CD4-positive, alpha-beta T cell (primary cell): ENCODE measurements around the gene MAMLD1. TPM values are rescaled to one million over a fixed set of nuclear protein-coding genes. Genes with fewer than 3 reads are reported as not detected.

ENCODE experiments used
- ATAC-seq: fragments of 200-7000 bp; cut with Tn5 transposase; one replicate; pipeline ENCODE4 v1.10.0; 2022; ENCODE audit warnings: mild to moderate bottlenecking; ENCODE audit not compliant: poor library complexity
- CTCF ChIA-PET: fragments of 350-600 bp; sonication (Branson Sonifier 250); formaldehyde crosslinking; loops from one replicate; lab custom pipeline; 2021; ENCODE audit warnings: antibody characterized with exemption, inconsistent platforms; lab: Charles Lee
- POLR2A ChIA-PET: fragments of 350-600 bp; sonication (Branson Sonifier 250); formaldehyde crosslinking; loops from one replicate; lab custom pipeline; 2021; ENCODE audit warnings: antibody characterized with exemption, inconsistent platforms; lab: Charles Lee
- DNase-seq, 14 experiments: peaks; one replicate each; pipeline ENCODE4 v3.0.0-alpha.2; 2013 to 2020; ENCODE audit warnings: mixed read lengths in 2 of 14
- H3K27ac ChIP-seq, 2 donors: one replicate each; pipeline versions ENCODE4 v1.5.1 to v1.7.0; 2013; ENCODE audit warnings: low read length in 2 of 2, low read depth in 1 of 2, mild to moderate bottlenecking in 1 of 2
- H3K27me3 ChIP-seq, 2 experiments: 1 replicate in 1 of 2; 2 replicates in 1 of 2; pipeline versions ENCODE4 v1.6.1 to v1.7.0; 2013; ENCODE audit warnings: low read length in 2 of 2, control low read depth in 1 of 2, mild to moderate bottlenecking in 1 of 2, moderate library complexity in 1 of 2; ENCODE audit not compliant: insufficient read depth in 2 of 2, control insufficient read depth in 1 of 2
- H3K36me3 ChIP-seq: one replicate; pipeline ENCODE4 v1.6.1; 2013; ENCODE audit warnings: low read length, control low read depth; ENCODE audit not compliant: insufficient read depth
- H3K4me1 ChIP-seq: one replicate; pipeline ENCODE4 v1.6.1; 2013; ENCODE audit warnings: low read length, control low read depth; ENCODE audit not compliant: insufficient read depth
- H3K4me3 ChIP-seq: one replicate; pipeline ENCODE4 v1.5.1; 2013; ENCODE audit warnings: mild to moderate bottlenecking, low read length, moderate library complexity
- H3K9me3 ChIP-seq, 2 experiments: 1 replicate in 1 of 2; 2 replicates in 1 of 2; pipeline versions ENCODE4 v1.6.1 to v1.7.0; 2013; ENCODE audit warnings: low read length in 2 of 2, mild to moderate bottlenecking in 2 of 2, control low read depth in 1 of 2, moderate library complexity in 1 of 2; ENCODE audit not compliant: control insufficient read depth in 1 of 2, insufficient read depth in 1 of 2
- H3K27ac Mint-ChIP-seq: one replicate; pipeline ENCODE4 v1.8.0; 2020; ENCODE audit warnings: mixed read lengths
- H3K27me3 Mint-ChIP-seq: one replicate; pipeline ENCODE4 v1.8.0; 2021; ENCODE audit warnings: mixed read lengths
- H3K36me3 Mint-ChIP-seq: one replicate; pipeline ENCODE4 v1.8.0; 2021; ENCODE audit warnings: low read depth, mixed read lengths
- H3K4me1 Mint-ChIP-seq: one replicate; pipeline ENCODE4 v1.8.0; 2021; ENCODE audit warnings: low read depth, mixed read lengths
- H3K4me3 Mint-ChIP-seq: one replicate; pipeline ENCODE4 v1.8.0; 2020; ENCODE audit warnings: mild to moderate bottlenecking, mixed read lengths
- H3K9me3 Mint-ChIP-seq: one replicate; pipeline ENCODE4 v1.8.0; 2020; ENCODE audit warnings: mixed read lengths
- intact Hi-C, 2 experiments: fragments of 100-400 bp; cut with DNase I in 1 of 2; cut with micrococcal nuclease in 1 of 2; formaldehyde crosslinking; loops; one replicate each; pipeline versions ENCODE4 v1.15.1 to v1.9.0; 2023 to 2025; cut with DNase I, micrococcal nuclease
- total RNA-seq, 174 experiments: library from RNA in 2 of 174; stranded (reverse) in 2 of 174; gene quantifications; one replicate each; pipeline ENCODE4 v1.2.3 and lab custom pipeline; 2021 to 2026
- TF ChIP-seq, protein P1 (sequence below): fragments of 200-600 bp; IDR thresholded peaks from one replicate; pipeline ENCODE4 v1.8.0; 2022; ENCODE audit warnings: antibody characterized with exemption, mild to moderate bottlenecking

MAMLD1 gene
- total RNA-seq, 2 experiments from 2014 or later, result 0.45 to 0.96 TPM

DNA sequence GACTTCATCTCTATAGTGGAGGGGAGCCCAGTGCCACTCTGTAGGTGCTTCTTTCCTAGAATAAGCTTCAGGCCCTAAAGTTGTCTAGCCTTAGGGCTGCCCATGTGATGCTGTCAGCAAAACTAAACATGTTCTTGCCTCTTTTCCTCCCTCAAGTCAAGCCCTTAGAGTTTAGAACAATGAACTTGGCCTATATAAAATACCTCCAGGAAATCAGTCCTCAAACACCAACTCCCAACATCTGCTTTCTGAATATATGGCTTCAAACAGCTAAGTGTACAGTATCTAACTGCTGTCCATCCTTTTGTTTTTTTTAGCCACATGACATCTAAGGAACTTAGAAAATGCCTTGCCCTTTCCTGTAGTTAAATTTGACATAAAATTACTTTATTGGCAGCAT lies 91.0 kb downstream of the MAMLD1 start:
- H3K27ac Mint-ChIP-seq, result no peak overlapping the region
- H3K36me3 ChIP-seq, result no peaks in the 10 kb centered on the region
- no peaks in the 10 kb centered on the region for H3K36me3 Mint-ChIP-seq
- no peak overlapping the region for H3K27ac ChIP-seq
- CTCF ChIA-PET, result no interaction called here
- no peaks in the 10 kb centered on the region for H3K9me3 ChIP-seq
- intact Hi-C loops, result no loop called here
- DNase-seq (no peak), ATAC-seq (no peak)
- no peak overlapping the region for H3K4me3 Mint-ChIP-seq
- H3K9me3 Mint-ChIP-seq, result no peaks in the 10 kb centered on the region
- TF ChIP-seq, protein P1, sequence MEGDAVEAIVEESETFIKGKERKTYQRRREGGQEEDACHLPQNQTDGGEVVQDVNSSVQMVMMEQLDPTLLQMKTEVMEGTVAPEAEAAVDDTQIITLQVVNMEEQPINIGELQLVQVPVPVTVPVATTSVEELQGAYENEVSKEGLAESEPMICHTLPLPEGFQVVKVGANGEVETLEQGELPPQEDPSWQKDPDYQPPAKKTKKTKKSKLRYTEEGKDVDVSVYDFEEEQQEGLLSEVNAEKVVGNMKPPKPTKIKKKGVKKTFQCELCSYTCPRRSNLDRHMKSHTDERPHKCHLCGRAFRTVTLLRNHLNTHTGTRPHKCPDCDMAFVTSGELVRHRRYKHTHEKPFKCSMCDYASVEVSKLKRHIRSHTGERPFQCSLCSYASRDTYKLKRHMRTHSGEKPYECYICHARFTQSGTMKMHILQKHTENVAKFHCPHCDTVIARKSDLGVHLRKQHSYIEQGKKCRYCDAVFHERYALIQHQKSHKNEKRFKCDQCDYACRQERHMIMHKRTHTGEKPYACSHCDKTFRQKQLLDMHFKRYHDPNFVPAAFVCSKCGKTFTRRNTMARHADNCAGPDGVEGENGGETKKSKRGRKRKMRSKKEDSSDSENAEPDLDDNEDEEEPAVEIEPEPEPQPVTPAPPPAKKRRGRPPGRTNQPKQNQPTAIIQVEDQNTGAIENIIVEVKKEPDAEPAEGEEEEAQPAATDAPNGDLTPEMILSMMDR, result no peak
- peaks cover 18% of the 10 kb centered on the region for H3K4me1 Mint-ChIP-seq
- H3K27me3 ChIP-seq, result no peaks in the 10 kb centered on the region
- H3K4me1 ChIP-seq, result peaks cover 17% of the 10 kb centered on the region
- POLR2A ChIA-PET, result no interaction called here
- no peaks in the 10 kb centered on the region for H3K27me3 Mint-ChIP-seq
- no peak overlapping the region for H3K4me3 ChIP-seq

DNA sequence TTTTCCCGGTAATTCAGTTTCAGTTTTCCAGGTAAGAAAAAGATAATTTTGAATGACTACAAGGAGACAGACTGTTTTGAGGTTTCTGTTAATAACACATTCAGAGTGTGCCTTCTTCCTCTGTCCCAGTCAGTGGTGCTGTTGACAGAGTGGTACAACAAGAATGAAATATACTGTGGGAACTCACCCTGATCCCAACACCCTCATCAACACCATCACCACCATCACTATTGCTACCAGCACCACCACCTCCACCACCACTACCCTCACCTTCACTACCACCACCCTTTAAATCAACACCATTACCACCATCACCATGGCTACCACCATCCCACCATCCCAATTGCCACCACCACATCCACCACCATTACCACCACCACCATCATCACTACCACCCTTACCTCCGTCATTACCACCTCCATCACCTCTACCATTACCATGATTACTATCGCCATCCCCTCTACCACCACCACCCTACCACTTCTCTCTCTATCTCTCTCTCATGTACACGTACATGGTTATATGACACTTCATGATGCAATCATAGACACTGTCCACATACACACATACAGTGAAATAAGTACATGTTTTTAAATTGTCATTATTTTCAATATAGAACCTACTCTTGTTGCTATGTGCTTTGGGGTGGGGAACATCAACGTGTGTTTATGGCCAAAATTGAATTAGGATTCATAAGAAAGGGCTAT lies 91.5 kb downstream of the MAMLD1 start:
- intact Hi-C loops, result no loop called here
- Mint-ChIP-seq H3K27ac (no peak overlapping the region), H3K27me3 (no peaks in the 10 kb centered on the region), H3K4me1 (peaks cover 24% of the 10 kb centered on the region), H3K4me3 (no peak overlapping the region), H3K9me3 (no peaks in the 10 kb centered on the region), H3K36me3 (no peaks in the 10 kb centered on the region)
- Histone ChIP-seq H3K4me1 (peaks cover 20% of the 10 kb centered on the region), H3K36me3 (no peaks in the 10 kb centered on the region), H3K27me3 (no peaks in the 10 kb centered on the region), H3K4me3 (no peak overlapping the region), H3K9me3 (no peaks in the 10 kb centered on the region), H3K27ac (no peak overlapping the region)
- CTCF ChIA-PET, result no interaction called here
- TF ChIP-seq, protein P1, result no peak
- POLR2A ChIA-PET, result no interaction called here
- ATAC-seq (no peak), DNase-seq (no peak)

DNA sequence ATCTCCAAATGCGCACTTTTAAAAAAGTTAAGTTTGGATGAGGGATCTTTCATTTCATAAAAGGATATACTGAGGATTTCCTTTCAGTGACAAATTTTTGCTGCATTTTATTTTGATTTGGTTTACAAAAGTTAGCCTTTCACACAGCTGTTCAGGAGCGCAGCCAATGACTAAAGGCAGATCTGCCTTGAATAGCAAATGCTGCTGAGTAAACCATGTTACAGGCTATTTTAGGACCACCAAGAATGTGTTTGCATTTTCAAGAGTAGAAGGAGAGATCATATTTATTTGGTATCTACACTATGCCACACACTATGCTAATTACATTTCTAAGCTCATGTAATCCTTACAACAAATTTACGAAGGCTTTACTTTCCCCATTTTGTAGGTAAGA lies 92.1 kb downstream of the MAMLD1 start:
- Histone ChIP-seq H3K36me3 (no peaks in the 10 kb centered on the region), H3K4me3 (no peak overlapping the region), H3K4me1 (peaks cover 17% of the 10 kb centered on the region), H3K27me3 (no peaks in the 10 kb centered on the region), H3K9me3 (no peaks in the 10 kb centered on the region), H3K27ac (no peak overlapping the region)
- no peak overlapping the region for H3K4me3 Mint-ChIP-seq
- ATAC-seq (no peak), DNase-seq (no peak)
- H3K4me1 Mint-ChIP-seq, result peaks cover 24% of the 10 kb centered on the region
- ChIA-PET POLR2A (no interaction called here), CTCF (no interaction called here)
- TF ChIP-seq, protein P1, result no peak
- H3K9me3 Mint-ChIP-seq, result no peaks in the 10 kb centered on the region
- no peak overlapping the region for H3K27ac Mint-ChIP-seq
- intact Hi-C loops, result no loop called here
- no peaks in the 10 kb centered on the region for H3K27me3 Mint-ChIP-seq
- no peaks in the 10 kb centered on the region for H3K36me3 Mint-ChIP-seq
